HG02885 (cell line): Measurements from ENCODE around the gene RNF217.
"Not testable (repeated sequence)": the region's sequence is repeated elsewhere in the genome, so short reads cannot be mapped to it uniquely, and the experiment has no call there.

ENCODE experiments used
- ATAC-seq: cut with Tn5 transposase; IDR thresholded peaks from one replicate; pipeline ENCODE4 v1.9.1; 2021; ENCODE audit warnings: mild to moderate bottlenecking; ENCODE audit not compliant: unreplicated experiment, poor library complexity

The RNF217 gene

DNA sequence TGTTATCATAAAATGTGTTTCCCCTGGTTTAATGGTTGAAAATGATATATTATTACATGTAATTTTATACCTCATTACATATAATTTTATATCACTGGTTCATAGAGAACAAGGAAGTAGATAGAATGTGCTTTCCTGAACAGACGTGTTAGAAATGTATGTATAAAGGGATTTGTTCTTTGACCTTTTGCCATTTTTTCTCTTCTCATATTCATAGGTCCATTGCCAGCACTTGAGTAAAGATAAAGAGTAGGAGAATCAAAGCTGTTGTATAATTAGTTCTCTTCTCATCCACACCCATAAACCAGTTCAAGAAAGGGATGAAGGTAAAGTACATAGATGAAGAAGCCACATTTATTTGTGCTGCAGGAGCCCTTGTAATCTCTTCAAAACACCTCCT, 46.7 kb downstream of the RNF217 start:
- no peak for ATAC-seq

DNA sequence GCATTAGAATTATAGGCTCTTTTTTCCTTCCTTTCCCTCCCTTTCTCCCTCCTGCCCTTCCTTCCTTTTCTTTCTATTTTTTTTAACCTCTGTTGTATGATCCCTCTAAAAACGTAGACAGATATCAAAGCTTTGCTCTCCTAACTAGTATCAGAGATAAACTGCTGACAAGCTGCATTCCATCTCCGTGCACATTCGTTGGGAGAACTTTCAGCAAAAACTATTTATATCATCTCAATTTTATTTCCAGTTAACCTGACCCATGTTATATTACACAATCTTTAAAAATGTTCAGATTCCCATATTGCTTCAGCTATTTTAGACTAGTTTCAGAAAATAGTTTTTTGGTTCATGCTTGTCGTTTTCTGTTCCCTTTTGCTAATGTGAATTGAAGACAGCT, 47.3 kb downstream of the RNF217 start:
- no peak for ATAC-seq

DNA sequence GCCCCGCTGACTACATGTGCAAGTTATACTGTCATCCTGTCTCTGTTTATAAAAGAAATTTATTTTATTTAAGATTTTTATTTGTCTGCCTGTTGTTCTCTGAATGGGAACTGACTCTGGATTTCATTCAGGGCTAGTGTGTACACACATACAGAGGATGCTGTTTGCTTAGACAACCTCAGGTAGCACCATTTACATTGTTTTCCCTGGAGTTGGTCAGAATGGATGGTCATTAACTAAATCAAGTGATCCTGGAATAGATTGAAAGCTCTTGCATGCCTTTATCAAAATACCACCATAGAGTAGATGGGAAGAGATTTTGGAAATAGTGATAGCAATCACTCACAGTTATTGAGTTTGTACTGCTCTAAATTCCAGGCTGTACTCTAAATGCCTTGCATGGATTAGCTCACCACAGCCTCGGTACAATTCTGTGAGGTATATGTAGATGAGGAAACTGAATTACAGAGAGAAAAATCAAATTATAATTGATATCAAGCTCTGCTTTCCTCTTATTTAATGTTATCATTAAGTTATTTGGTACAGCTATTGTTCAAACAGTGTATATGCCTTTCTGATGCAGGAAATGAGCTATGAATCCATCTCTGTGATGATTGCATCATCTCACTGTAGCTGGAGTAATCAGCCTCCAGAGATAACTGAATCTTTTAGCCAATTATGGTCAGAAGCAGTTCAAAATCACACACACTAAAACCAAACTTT, 51.9 kb downstream of the RNF217 start:
- ATAC-seq, result no peak

DNA sequence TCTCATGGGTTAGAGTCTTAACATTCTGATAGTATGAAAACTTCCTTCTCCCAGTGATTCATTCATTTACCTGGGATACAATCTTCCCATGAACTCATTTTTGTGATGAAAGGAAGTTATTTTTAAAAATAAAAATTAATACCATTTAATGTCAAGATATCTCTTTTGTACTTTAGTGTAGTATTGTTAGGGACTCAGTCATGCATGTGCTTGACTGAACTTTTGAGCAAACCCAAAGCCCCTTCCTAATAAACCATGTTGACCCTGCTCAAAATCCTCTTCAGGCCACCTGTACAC, 52.4 kb downstream of the RNF217 start:
- ATAC-seq, result no peak

DNA sequence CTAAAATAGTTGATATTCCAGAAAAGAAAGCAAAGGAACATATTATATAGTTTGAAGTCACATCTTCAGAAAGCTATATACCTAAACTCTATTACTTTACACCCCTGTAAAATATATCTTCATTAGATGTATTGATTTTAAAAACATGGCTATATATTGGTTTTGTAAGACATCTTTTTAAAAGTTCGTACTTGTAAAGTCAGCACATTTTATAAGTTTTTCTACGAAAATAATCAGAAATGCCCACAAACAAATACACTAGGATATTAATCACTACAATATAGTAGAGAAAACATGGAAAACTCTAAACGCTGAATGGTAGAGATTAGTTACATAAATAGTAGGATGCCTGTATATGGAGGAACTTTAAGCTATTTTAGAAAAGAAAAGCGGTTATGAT, 52.9 kb downstream of the RNF217 start:
- no peak for ATAC-seq

DNA sequence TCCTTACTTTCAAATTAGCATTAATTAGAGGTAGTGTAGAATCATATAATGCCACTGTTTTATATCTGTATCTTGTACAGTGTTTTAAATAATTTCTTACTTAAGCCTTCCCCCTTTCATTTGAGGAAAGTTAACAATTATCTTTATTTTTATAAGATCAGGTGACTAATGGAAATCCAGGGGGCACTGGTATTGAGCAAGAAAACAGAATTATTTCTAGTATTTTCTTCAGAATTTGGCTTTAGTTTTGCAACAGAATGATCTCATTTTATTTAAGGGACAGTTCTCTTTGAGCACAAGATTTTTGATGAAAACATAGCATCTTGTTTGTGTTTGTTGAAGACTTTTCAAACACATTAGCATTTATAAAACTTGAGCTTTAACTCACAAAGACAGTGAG, 55.9 kb downstream of the RNF217 start:
- no peak for ATAC-seq

DNA sequence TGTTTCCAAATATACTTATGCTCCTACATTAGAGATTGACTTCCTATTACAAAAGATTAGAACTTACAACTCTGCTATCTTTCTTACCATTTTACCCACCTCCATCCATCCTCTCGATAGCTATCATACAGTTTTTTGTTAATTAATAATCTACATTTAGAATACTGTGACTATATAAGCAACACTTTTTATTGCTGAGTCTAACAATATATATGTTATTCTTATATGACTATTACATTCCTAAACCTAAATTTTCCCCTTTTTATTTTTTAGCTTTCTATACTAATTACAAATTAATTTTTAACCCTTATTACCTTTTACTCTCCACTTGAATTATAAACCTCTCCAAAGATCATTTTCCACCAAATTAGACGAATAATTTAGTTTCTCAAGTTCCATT, 57.0 kb downstream of the RNF217 start:
- no peak for ATAC-seq

DNA sequence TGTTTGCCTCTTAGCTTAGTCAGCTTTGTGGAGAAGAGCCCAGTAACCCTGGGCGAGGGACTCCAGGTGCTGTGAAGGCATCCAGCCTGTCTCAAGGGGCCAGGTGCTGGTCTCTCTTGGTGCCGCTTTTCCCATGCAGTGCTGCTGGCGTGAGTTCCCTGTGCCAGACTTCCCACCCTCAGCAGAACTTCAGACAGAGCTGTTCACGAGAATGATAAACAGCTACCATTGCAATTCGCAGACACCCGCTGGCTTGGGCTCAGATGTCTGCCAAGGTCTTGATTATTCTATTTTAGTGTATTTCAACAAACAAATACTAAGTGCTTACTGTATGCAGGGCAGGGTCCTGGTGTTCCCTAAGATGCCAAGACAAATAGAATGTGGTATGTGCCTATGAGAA, 57.7 kb downstream of the RNF217 start:
- no peak for ATAC-seq

DNA sequence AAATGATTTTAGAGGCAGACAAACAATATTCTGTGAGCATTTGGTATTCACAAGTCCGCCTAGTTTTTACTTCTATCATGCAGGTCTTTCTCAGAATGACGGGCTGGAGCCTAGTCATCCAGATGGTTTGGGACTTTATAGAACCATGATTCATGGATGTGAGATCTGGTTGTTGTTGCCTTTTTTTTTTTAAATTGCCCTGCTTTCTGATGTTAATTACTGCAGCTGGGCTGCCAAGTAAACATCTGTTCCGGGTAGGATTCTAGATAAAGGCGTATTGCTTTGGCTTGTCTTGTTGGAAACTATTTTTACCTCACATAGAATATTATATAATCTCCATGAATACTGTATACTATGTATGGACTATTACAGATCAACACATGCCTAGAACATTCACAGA, 58.1 kb downstream of the RNF217 start:
- no peak for ATAC-seq

DNA sequence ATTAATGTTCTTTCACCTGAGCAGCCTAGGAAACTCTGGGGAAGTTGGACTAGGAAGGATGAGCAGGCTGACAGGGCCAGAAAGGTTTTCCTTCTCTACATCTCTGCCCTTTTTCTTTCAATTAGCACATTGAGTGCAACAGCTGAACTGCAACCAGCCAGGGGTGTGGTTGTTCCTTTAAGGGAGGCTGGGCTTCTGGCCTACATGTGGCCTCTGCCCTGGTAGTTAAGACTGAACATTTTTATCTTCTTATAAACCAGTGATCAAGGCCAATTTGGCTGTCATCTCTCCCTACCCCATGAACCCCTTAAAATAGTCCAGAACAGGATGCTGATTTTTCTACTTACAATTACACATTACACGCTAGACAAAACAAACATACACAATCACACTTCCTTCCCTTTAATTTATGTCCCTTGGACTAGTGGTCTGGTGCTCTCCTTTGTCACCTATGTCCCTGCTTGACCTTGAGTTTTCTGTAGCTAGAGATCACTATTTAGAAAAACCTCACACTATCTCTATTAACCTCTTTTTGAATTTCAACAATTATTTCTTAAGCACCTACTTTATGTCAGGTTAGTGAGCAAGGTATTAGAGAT, 60.3 kb downstream of the RNF217 start:
- no peak for ATAC-seq

DNA sequence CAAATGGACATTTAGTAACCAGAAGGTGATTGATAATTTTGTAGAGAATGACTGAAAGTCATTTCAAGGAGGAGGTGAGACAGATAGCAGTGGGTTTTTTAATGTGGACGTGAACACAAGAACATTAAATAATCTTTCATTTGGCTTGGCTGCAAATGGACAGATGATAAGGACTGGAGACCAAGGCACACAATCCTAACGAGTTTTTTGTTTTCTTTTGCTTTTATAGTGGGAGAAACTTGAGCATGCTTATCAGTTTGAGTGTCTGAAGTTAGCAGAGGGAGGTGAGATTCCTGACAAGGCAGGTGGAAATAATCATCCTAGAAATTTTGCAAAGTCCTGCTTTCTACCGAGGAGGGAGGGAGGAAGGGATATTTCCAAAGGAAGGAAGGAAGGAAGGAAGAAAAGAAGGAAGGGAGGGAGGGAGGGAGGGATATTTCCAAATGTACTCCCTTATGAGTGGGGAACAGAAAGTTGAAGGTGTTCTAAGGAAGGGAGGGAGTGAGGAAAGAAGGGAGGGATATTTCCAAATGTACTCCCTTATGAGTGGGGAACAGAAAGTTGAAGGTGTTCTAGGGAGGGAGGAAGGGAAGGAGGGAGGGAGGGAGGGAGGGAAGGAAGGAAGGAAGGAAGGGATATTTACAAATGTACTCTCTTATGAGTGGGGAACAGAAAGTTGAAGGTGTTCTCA, 63.1 kb downstream of the RNF217 start:
- no peak for ATAC-seq

DNA sequence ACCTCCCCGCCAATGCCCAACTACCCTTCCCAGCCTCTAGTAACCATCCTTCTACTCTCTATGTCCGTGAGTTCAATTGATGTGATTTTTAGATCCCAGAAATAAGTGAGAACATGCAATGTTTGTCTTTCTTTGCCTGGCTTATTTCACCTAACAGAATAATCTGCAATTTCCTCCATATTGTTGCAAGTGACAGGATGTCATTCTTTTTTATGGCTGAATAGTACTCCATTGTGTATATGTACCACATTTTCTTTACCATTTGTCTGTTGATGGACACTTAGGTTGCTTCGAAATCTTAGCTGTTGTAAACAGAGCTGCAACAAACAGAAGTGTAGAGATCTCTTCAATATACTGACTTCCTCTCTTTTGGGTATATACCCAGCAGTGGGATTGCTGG, 65.0 kb downstream of the RNF217 start:
- no peak for ATAC-seq

DNA sequence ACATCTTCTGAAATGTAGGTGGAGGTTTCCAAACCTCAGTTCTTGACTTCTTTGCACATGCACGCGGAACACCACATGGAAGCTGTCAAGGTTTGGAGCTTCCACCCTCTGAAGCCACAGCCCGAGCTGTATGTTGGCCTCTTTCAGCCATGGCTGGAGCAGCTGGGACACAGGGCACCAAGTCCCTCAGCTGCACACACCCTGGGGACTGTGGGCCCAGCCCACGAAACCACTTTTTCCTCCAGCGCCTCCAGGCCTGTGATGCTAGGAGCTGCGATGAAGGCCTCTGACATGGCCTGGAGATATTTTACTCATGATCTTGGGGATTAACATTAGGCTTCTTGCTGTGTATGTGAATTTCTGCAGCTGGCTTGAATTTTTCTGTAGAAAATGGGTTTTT, 68.7 kb downstream of the RNF217 start:
- ATAC-seq, result no peak

DNA sequence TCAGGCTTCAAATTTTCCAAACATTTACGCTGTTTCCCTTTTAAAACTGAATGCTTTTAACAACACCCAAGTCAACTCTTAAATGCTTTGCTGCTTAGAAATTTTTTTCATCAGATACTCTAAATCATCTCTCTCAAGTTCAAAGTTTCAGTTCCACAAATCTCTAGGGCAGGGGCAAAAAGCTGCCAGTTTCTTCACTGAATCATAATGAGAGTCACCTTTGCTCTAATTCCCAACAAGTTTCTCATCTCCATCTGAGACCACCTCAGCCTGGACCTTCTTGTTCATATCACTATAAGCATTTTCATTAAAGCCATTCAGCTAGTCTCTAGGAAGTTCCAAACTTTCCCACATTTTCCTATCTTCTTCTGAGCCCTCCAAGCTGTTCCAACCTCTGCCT, 69.1 kb downstream of the RNF217 start:
- no peak for ATAC-seq

DNA sequence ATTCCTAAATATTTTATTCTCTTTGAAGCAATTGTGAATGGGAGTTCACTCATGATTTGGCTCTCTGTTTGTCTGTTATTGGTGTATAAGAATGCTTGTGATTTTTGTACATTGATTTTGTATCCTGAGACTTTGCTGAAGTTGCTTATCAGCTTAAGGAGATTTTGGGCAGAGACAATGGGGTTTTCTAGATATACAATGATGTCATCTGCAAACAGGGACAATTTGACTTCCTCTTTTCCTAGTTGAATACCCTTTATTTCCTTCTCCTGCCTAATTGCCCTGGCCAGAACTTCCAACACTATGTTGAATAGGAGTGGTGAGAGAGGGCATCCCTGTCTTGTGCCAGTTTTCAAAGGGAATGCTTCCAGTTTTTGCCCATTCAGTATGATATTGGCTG, 72.7 kb downstream of the RNF217 start:
- ATAC-seq, result not testable (repeated sequence)

DNA sequence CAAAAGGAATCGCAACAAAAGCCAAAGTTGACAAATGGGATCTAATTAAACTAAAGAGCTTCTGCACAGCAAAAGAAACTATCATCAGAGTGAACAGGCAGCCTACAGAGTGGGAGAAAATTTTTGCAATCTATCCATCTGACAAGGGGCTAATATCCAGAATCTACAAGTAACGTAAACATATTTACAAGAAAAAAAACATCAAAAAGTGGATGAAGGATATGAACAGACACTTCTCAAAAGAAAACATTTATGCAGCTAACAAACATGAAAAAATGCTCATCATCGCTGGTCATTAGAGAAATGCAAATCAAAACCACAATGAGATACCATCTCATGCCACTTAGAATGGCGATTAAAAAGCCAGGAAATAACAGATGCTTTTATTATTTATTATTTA, 74.2 kb downstream of the RNF217 start:
- not testable (repeated sequence) for ATAC-seq

DNA sequence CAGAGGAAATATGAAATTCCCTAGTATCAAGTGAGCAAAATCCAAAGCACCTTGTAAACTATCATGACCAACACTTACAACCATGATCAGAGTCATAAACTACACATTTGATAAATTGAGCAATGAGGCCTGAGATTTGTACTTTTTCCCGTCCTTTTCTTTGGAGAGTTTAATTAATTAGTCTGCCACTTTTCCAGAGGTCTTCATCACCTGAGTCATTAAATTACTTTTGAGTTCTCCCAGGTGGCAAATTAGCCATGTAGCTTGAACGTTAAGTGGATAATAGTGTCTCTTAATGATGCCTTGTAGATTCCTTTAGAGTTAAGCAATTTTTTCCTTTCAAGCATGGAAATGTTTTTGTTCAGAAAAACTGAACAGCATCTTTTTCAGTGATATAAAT, 75.6 kb downstream of the RNF217 start:
- no peak for ATAC-seq

DNA sequence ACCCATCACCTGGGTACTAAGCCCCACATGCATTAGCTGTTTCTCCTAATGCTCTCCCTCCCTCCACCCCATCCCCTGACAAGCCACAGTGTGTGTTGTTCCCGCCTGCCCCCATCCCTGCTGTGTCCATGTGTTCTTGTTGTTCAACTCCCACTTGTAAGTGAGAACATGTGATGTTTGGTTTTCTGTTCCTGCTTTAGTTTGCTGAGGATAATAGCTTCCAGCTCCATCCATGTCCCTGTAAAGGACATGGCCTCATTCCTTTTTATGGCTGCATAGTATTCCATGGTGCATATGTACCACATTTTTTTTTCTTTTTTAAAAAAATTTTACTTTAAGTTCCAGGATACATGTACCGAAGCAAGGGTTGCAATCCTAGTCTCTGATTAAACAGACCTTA, 76.7 kb downstream of the RNF217 start:
- no peak for ATAC-seq

DNA sequence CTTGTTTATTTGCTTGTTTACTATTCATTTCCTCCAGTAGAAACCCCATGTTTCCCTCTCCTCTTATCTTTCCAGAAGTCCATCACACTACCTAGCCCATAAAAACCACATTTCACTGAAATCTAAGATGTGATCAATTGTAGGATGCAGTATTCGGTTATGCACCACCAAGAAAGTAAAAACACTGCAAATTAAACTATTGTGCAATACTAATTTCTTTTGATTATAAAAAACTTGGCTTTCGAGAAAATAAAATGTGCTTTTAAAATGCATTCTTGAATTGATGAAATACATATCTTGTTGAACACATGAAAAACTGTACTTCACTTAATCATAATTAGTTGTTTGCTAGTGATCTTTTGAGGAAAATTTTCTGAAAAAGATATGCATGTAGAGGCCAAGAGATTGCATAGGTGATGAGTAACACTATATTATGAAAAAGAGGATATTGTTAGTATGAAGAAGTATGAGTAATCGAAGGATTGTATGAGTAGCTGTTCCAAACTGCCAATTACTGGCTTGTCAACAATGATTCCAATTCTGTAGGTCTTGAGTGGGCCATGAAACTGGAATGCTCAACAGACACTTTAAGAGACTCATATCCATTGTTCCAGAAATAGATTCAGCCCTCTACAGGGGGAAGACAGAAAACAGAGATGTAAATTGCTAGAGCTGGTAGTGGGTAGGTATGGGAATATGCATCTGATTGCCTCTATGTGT, 79.7 kb downstream of the RNF217 start:
- ATAC-seq, result no peak

DNA sequence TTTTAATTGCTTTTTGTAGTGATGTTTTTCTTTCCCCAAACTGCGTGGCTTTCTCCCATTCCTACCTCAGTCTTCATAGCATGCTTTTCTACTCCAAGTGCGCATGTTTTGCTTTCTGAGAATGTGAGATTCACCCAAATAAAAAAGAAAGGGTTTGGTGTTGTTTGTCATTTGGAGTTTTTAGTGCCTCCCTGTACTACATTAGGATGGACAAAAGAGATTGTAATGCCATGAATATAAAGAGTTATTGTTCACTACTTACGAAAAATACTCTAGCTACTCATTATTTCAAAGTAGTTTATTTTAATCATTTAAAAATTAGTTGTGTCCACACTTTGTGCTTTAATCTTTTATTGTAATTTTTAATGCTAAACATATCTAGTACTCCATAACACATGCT, 81.8 kb downstream of the RNF217 start:
- ATAC-seq, result no peak

DNA sequence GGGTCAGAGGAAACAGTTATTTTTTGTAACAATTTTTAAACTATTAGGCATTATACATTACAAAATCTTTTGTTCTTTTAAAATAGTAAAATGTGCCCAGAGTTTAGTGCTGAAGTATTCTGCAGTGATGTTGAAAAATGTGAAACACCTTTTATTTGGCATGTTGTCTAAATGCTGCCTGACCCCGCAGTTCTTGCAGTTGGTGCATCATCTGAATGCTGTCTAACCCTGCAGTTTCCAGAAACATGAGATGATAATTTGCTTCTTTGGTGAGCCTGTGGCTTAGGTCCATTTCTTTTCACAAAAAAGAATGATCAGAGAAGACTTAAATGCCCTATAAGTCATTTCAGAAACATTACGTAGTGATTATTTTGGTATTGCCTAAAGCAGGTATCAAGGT, 82.4 kb downstream of the RNF217 start:
- no peak for ATAC-seq
